Gastrocnemius medialis (tissue), 4 donors: ENCODE results near the gene NPAS1.

ENCODE experiments used
- POLR2A ChIP-seq, 2 donors: fragments of 450-650 bp; IDR thresholded peaks; one replicate each; pipeline ENCODE4 v1.6.1; 2017; ENCODE audit warnings: antibody characterized with exemption in 2 of 2, mild to moderate bottlenecking in 2 of 2, moderate library complexity in 2 of 2
- TF ChIP-seq, protein P1 (sequence below), 5 experiments: fragments of 450-650 bp in 3 of 5; fragments of 200-600 bp in 2 of 5; sonication (generic) in 2 of 5; IDR thresholded peaks in 4 of 5; conservative IDR thresholded peaks in 1 of 5; 1 replicate in 4 of 5; 2 replicates in 1 of 5; pipeline ENCODE4 v1.5.1; 2016 to 2019; ENCODE audit warnings: antibody characterized with exemption in 5 of 5, mild to moderate bottlenecking in 3 of 5, moderate library complexity in 3 of 5

GRCh38 chr19:47081095-47081494, 61.5 kb downstream of the NPAS1 start:
- TF ChIP-seq, protein P1, sequence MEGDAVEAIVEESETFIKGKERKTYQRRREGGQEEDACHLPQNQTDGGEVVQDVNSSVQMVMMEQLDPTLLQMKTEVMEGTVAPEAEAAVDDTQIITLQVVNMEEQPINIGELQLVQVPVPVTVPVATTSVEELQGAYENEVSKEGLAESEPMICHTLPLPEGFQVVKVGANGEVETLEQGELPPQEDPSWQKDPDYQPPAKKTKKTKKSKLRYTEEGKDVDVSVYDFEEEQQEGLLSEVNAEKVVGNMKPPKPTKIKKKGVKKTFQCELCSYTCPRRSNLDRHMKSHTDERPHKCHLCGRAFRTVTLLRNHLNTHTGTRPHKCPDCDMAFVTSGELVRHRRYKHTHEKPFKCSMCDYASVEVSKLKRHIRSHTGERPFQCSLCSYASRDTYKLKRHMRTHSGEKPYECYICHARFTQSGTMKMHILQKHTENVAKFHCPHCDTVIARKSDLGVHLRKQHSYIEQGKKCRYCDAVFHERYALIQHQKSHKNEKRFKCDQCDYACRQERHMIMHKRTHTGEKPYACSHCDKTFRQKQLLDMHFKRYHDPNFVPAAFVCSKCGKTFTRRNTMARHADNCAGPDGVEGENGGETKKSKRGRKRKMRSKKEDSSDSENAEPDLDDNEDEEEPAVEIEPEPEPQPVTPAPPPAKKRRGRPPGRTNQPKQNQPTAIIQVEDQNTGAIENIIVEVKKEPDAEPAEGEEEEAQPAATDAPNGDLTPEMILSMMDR (IDR thresholded peaks at IDR 0.05 in 4 of 5, conservative IDR thresholded peaks at IDR 0.05 in 1 of 5) = no peak
- no peak for TF ChIP-seq POLR2A (IDR thresholded peaks at IDR 0.05)
